OCI-LY7 (cell line): ENCODE data around the gene GJC1. TPM values are rescaled to one million over a fixed set of nuclear protein-coding genes. Genes with fewer than 3 reads are reported as not detected.

ENCODE experiments used
- BruUV-seq: library from RNA; stranded (reverse); fragments of 400-500 nt; replicated peaks from 2 replicates; lab custom pipeline; 2021; lab: Mats Ljungman, UMichigan
- CTCF ChIA-PET: fragments of 300-600 bp; sonication (Branson Sonifier 250); formaldehyde crosslinking; loops from one replicate; lab custom pipeline; 2022; ENCODE audit warnings: antibody characterized with exemption; ENCODE audit not compliant: unreplicated experiment; lab: Charles Lee
- POLR2A ChIA-PET: fragments of 300-600 bp; sonication (Branson Sonifier 250); formaldehyde crosslinking; loops from one replicate; lab custom pipeline; 2022; ENCODE audit warnings: antibody characterized with exemption; lab: Charles Lee
- DNase-seq: peaks from one replicate; pipeline ENCODE4 v3.0.0-alpha.2; 2015; ENCODE audit warnings: low spot score
- H2AFZ ChIP-seq: fragments of 200-600 bp; sonication (generic), shearing (Covaris generic); 2 replicates; pipeline ENCODE4 v1.6.1; 2014; ENCODE audit warnings: mild to moderate bottlenecking, antibody characterized with exemption, low read length, moderate library complexity
- H3K27ac ChIP-seq: fragments of 200-600 bp; sonication (generic); 2 replicates; pipeline ENCODE4 v1.5.1; 2014; ENCODE audit warnings: mixed run types, low read depth, mild to moderate bottlenecking, moderate library complexity, low read length, inconsistent platforms; ENCODE audit not compliant: poor library complexity, severe bottlenecking
- H3K36me3 ChIP-seq: fragments of 200-600 bp; sonication (generic); 2 replicates; pipeline ENCODE4 v1.6.1; 2014; ENCODE audit warnings: mild to moderate bottlenecking, antibody characterized with exemption, low read length, moderate library complexity, mixed read lengths; ENCODE audit not compliant: insufficient read depth
- H3K4me1 ChIP-seq: fragments of 200-600 bp; sonication (generic); 2 replicates; pipeline ENCODE4 v1.5.1; 2014; ENCODE audit warnings: mild to moderate bottlenecking, low read length; ENCODE audit not compliant: insufficient read depth, poor library complexity, severe bottlenecking
- H3K4me2 ChIP-seq: fragments of 200-600 bp; sonication (generic); 2 replicates; pipeline ENCODE4 v1.6.1; 2014; ENCODE audit warnings: mild to moderate bottlenecking, low read length
- H3K4me3 ChIP-seq: fragments of 200-600 bp; sonication (generic); 2 replicates; pipeline ENCODE4 v1.5.1; 2014; ENCODE audit warnings: mild to moderate bottlenecking, low read depth, low read length; ENCODE audit not compliant: poor library complexity, severe bottlenecking
- H3K79me2 ChIP-seq: fragments of 200-600 bp; sonication (generic); 2 replicates; pipeline ENCODE4 v1.6.1; 2016; ENCODE audit warnings: low read depth, mild to moderate bottlenecking, low read length, moderate library complexity, mixed read lengths; ENCODE audit not compliant: insufficient read depth
- H3K9me2 ChIP-seq: fragments of 200-600 bp; sonication (generic); 2 replicates; pipeline ENCODE4 v1.6.1; 2016; ENCODE audit warnings: mild to moderate bottlenecking, low read length, mixed read lengths; ENCODE audit not compliant: insufficient read depth
- H3K9me3 ChIP-seq: fragments of 200-600 bp; sonication (generic); 2 replicates; pipeline ENCODE4 v1.6.1; 2014; ENCODE audit warnings: mild to moderate bottlenecking, mixed run types, low read length, mixed read lengths
- H4K20me1 ChIP-seq: fragments of 200-600 bp; sonication (generic); 2 replicates; pipeline ENCODE4 v1.6.1; 2014; ENCODE audit warnings: mild to moderate bottlenecking, antibody characterized with exemption, low read length, moderate library complexity, mixed read lengths; ENCODE audit not compliant: insufficient read depth
- EZH2phosphoT487 ChIP-seq: fragments of 200-600 bp; sonication (generic); IDR thresholded peaks from 2 replicates; pipeline ENCODE4 v1.6.1; 2018; ENCODE audit warnings: low read depth, borderline replicate concordance, mild to moderate bottlenecking, mixed run types, antibody characterized with exemption, low read length, moderate library complexity, mixed read lengths
- intact Hi-C: fragments of 100-400 bp; cut with micrococcal nuclease; formaldehyde crosslinking; loops from one replicate; pipeline ENCODE4 v1.10.0; 2022; ENCODE audit not compliant: unreplicated experiment
- total RNA-seq, 2 experiments: library from RNA; depleted of rRNA in 1 of 2; stranded (reverse); fragments of >200 nt in 1 of 2; shearing (Covaris generic) in 1 of 2; gene quantifications; 2 replicates each; pipeline ENCODE4 v1.2.3, GENCODE V29; 2014 to 2022
- TF ChIP-seq, protein P1 (sequence below): fragments of 200-600 bp; sonication (generic); conservative IDR thresholded peaks from 2 replicates; pipeline ENCODE4 v1.5.1; 2014; ENCODE audit warnings: mild to moderate bottlenecking, antibody characterized with exemption, low read length, moderate library complexity, mixed read lengths

The GJC1 gene
- total RNA-seq, 2 experiments from 2014 or later: 14.2 to 19.5 TPM

DNA sequence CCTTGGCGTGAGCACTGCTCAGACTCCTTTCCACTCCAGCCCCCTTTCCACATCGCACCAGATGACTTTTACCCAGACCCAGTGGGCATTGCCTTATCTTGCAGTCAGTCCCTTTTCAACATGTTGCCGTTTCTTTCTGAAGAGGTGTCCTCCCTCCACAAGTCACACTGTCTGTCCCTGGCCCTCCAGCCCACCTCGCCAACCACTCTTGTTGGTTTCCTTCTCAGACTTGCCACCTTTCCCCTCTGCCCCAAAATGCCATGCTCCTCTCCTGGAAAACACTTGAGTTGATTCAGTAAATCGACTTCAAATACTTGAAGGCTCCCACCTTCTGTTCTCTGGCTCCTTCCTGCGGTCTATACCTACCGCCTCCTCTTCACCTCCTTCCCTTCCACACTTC is 78.8 kb downstream of the GJC1 start:
- H3K79me2 ChIP-seq: no peaks in the 10 kb centered on the region
- H3K9me3 ChIP-seq: no peaks in the 10 kb centered on the region
- intact Hi-C loops: no loop called here
- no peaks in the 10 kb centered on the region for H3K9me2 ChIP-seq
- peaks cover 27% of the 10 kb centered on the region; the same call in 1 of the 2 replicates for H3K36me3 ChIP-seq
- no peak for DNase-seq
- no peak overlapping the region for H3K27ac ChIP-seq
- no peak overlapping the region for H3K4me3 ChIP-seq
- TF ChIP-seq, protein P1, sequence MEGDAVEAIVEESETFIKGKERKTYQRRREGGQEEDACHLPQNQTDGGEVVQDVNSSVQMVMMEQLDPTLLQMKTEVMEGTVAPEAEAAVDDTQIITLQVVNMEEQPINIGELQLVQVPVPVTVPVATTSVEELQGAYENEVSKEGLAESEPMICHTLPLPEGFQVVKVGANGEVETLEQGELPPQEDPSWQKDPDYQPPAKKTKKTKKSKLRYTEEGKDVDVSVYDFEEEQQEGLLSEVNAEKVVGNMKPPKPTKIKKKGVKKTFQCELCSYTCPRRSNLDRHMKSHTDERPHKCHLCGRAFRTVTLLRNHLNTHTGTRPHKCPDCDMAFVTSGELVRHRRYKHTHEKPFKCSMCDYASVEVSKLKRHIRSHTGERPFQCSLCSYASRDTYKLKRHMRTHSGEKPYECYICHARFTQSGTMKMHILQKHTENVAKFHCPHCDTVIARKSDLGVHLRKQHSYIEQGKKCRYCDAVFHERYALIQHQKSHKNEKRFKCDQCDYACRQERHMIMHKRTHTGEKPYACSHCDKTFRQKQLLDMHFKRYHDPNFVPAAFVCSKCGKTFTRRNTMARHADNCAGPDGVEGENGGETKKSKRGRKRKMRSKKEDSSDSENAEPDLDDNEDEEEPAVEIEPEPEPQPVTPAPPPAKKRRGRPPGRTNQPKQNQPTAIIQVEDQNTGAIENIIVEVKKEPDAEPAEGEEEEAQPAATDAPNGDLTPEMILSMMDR: no peak
- TF ChIP-seq EZH2phosphoT487: no peak
- POLR2A ChIA-PET: no interaction called here
- H3K4me1 ChIP-seq: no peaks in the 10 kb centered on the region
- CTCF ChIA-PET: no interaction called here
- no peak overlapping the region for H2AFZ ChIP-seq
- no peak overlapping the region for H3K4me2 ChIP-seq
- no peaks in the 10 kb centered on the region for H4K20me1 ChIP-seq
- BruUV-seq: no TSS peak

DNA sequence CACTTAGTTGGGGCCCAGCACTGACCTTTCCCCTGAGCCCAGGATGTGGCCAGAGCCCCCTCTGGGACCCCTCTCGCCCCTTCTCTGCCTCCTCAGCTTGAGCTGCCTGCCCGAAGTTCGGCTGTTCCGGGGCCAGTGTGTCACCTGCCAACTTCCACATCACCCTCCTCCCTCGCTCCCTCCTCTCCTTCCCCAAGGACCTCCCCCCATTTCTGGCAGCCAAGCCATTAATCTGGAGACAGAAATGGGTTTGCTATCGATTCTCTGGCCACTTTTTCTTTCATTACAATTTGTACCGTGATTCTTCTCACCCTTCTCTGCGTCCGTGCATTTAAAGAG is 80.1 kb downstream of the GJC1 start:
- no peak overlapping the region for H3K27ac ChIP-seq
- no TSS peak for BruUV-seq
- no peaks in the 10 kb centered on the region for H3K9me3 ChIP-seq
- intact Hi-C loops: no loop called here
- peaks cover 27% of the 10 kb centered on the region for H3K36me3 ChIP-seq
- no peaks in the 10 kb centered on the region for H4K20me1 ChIP-seq
- H2AFZ ChIP-seq: no peak overlapping the region
- H3K79me2 ChIP-seq: no peaks in the 10 kb centered on the region
- no peak overlapping the region for H3K4me2 ChIP-seq
- no peaks in the 10 kb centered on the region for H3K4me1 ChIP-seq
- H3K9me2 ChIP-seq: no peaks in the 10 kb centered on the region
- no peak overlapping the region for H3K4me3 ChIP-seq
- no peak for DNase-seq
- TF ChIP-seq, protein P1: no peak
- TF ChIP-seq EZH2phosphoT487: no peak
- ChIA-PET CTCF (no interaction called here), POLR2A (interaction anchor here (1.5 kb wide), 1 partner anchor 23 kb away, joined by 3 read pairs; no protein-coding TSS in a partner anchor)

DNA sequence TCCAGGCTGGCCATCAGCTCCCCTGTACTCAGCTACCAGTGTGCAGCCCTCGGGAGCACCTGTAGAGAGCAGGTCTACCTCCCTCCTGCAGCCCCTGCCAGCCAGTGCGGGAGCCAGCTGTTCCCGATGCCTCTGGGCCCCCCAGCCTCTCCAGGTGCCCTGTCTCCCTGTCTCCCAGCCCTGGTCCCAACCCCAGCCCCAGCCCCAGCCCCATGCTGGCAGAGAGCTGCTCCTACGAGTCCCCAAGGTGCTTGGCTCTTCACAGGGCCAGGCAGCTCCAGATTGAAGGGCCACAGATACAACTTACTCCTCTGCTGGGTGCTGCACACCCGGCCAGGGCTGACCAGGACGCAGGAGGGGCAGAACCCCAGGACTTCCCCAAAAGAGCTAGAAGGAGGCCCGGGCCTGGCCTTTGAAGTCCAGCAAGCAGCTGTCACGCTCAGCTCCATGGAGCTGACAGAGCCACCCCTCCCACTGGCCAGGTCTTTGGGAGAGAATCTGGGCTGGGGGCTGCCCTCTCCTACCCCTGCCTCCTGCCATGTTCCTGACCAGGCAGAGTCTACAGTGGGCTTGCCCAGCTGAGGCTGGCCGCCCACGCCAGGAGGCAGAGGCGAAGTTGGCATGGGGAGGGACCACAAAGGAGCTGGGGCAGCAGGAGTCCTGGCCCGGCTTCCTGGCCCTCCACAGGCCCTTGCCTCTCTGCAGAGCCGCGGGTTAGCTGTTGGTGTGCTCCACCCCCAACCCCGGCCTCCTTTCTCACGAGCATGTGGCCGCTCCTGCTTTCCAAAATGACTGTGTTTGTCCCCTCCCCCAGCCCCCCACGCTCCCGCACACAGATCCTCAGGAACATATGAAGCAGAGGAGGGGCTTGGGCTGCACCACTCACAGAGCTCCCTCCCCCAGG is 80.8 kb downstream of the GJC1 start:
- H3K9me3 ChIP-seq: no peaks in the 10 kb centered on the region
- no peak overlapping the region for H2AFZ ChIP-seq
- peaks cover 33% of the 10 kb centered on the region for H3K36me3 ChIP-seq
- no peaks in the 10 kb centered on the region for H3K4me1 ChIP-seq
- H3K4me2 ChIP-seq: no peak overlapping the region
- H4K20me1 ChIP-seq: no peaks in the 10 kb centered on the region
- CTCF ChIA-PET: no interaction called here
- no TSS peak for BruUV-seq
- no peaks in the 10 kb centered on the region for H3K9me2 ChIP-seq
- DNase-seq: no peak
- H3K27ac ChIP-seq: no peak overlapping the region
- no peak for TF ChIP-seq EZH2phosphoT487
- TF ChIP-seq, protein P1: no peak
- H3K79me2 ChIP-seq: no peaks in the 10 kb centered on the region
- no peak overlapping the region for H3K4me3 ChIP-seq
- intact Hi-C loops: no loop called here
- POLR2A ChIA-PET: interaction anchor here (0.7 to 1.5 kb wide), 2 partner anchors 24 to 123 kb away, joined by 3 to 4 read pairs; no protein-coding TSS in a partner anchor
